GM23338 (cell line): ENCODE results near the gene C15orf62. TPM values are rescaled to one million over a fixed set of nuclear protein-coding genes. Genes with fewer than 3 reads are reported as not detected.

ENCODE experiments used
- ATAC-seq: fragments of 200-7000 bp; cut with Tn5 transposase; 3 replicates; pipeline ENCODE4 v1.9.1; 2020
- DNase-seq: peaks from one replicate; pipeline ENCODE4 v3.0.0-alpha.2; 2015; ENCODE audit warnings: low spot score
- H2AFZ ChIP-seq: fragments of 200-600 bp; sonication (generic); 2 replicates; pipeline ENCODE4 v1.8.0; 2016; ENCODE audit warnings: antibody characterized with exemption, mild to moderate bottlenecking, moderate library complexity
- H3F3A ChIP-seq: fragments of 200-600 bp; sonication (generic); replicated peaks from 2 replicates; pipeline ENCODE4 v1.8.0; 2017; ENCODE audit warnings: antibody characterized with exemption, mixed run types, low read depth
- H3K27ac ChIP-seq: fragments of 200-600 bp; sonication (generic); 2 replicates; pipeline ENCODE4 v1.6.1; 2016; ENCODE audit warnings: low read depth
- H3K27me3 ChIP-seq: fragments of 200-600 bp; sonication (generic); 2 replicates; pipeline ENCODE4 v1.8.0; 2016; ENCODE audit warnings: mild to moderate bottlenecking, mixed run types, moderate library complexity; ENCODE audit not compliant: insufficient read depth
- H3K36me3 ChIP-seq: fragments of 200-600 bp; sonication (generic); 2 replicates; pipeline ENCODE4 v1.8.0; 2016; ENCODE audit warnings: mild to moderate bottlenecking; ENCODE audit not compliant: insufficient read depth
- H3K4me1 ChIP-seq: fragments of 200-600 bp; sonication (generic); 2 replicates; pipeline ENCODE4 v1.8.0; 2016; ENCODE audit warnings: mild to moderate bottlenecking, moderate library complexity; ENCODE audit not compliant: insufficient read depth
- H3K4me2 ChIP-seq: fragments of 200-600 bp; sonication (generic); 2 replicates; pipeline ENCODE4 v1.7.1; 2017; ENCODE audit warnings: mixed run types
- H3K4me3 ChIP-seq: fragments of 200-600 bp; sonication (generic); 2 replicates; pipeline ENCODE4 v1.6.1; 2016; ENCODE audit warnings: mixed run types
- H3K79me2 ChIP-seq: fragments of 200-600 bp; sonication (generic); replicated peaks from 2 replicates; pipeline ENCODE4 v1.8.0; 2017; ENCODE audit warnings: mild to moderate bottlenecking; ENCODE audit not compliant: insufficient read depth
- H3K9me2 ChIP-seq: fragments of 200-600 bp; sonication (generic); 2 replicates; pipeline ENCODE4 v1.8.0; 2017; ENCODE audit not compliant: insufficient read depth
- H4K20me1 ChIP-seq: fragments of 200-600 bp; sonication (generic); replicated peaks from 2 replicates; pipeline ENCODE4 v1.8.0; 2017; ENCODE audit warnings: mild to moderate bottlenecking; ENCODE audit not compliant: insufficient read depth
- H3K27ac Mint-ChIP-seq: 2 replicates; pipeline ENCODE4 v1.8.0; 2020; ENCODE audit warnings: inconsistent platforms, mild to moderate bottlenecking, moderate library complexity, mixed read lengths
- H3K27me3 Mint-ChIP-seq: 3 replicates; pipeline ENCODE4 v1.8.0; 2022; ENCODE audit warnings: low read depth, mild to moderate bottlenecking, moderate library complexity, mixed read lengths, inconsistent platforms; ENCODE audit not compliant: insufficient read depth, poor library complexity
- H3K36me3 Mint-ChIP-seq: 3 replicates; pipeline ENCODE4 v1.8.0; 2021; ENCODE audit warnings: low read depth, mild to moderate bottlenecking, inconsistent platforms, moderate library complexity, mixed read lengths
- H3K4me1 Mint-ChIP-seq: 3 replicates; pipeline ENCODE4 v1.8.0; 2020; ENCODE audit warnings: mild to moderate bottlenecking, inconsistent platforms, mixed read lengths
- H3K4me3 Mint-ChIP-seq: 3 replicates; pipeline ENCODE4 v1.8.0; 2021; ENCODE audit warnings: moderate library complexity, mild to moderate bottlenecking, inconsistent platforms, mixed read lengths
- H3K9me3 Mint-ChIP-seq: 3 replicates; pipeline ENCODE4 v1.8.0; 2020; ENCODE audit warnings: moderate library complexity, mild to moderate bottlenecking, inconsistent platforms, mixed read lengths
- CREB1 ChIP-seq: fragments of 250-450 bp; sonication (Bioruptor Pico); IDR thresholded peaks from 2 replicates; pipeline ENCODE4 v1.5.0; 2020; ENCODE audit warnings: low read depth, mild to moderate bottlenecking, moderate library complexity
- ETS1 ChIP-seq: IDR thresholded peaks from 2 replicates; pipeline ENCODE4 v1.6.1; 2016; ENCODE audit warnings: antibody characterized with exemption
- NANOG ChIP-seq: IDR thresholded peaks from 2 replicates; pipeline ENCODE4 v1.6.1; 2016; ENCODE audit warnings: antibody characterized with exemption, borderline replicate concordance
- STAT1 ChIP-seq: IDR thresholded peaks from one replicate; pipeline ENCODE4 v1.6.1; 2016; ENCODE audit warnings: antibody characterized with exemption; ENCODE audit not compliant: unreplicated experiment
- ZNF462 ChIP-seq: fragments of 250-450 bp; sonication (Bioruptor Pico); IDR thresholded peaks from 2 replicates; pipeline ENCODE4 v1.5.0; 2020; ENCODE audit warnings: mild to moderate bottlenecking, moderate library complexity
- polyA plus RNA-seq: library from polyadenylated mRNA; unstranded; fragments of >200 nt; fragmentation: Nextera tagmentation; extraction: Ambion mirVana; gene quantifications from 2 replicates; pipeline ENCODE4 v1.2.1, GENCODE V29; 2016
- total RNA-seq: library from RNA; depleted of rRNA; stranded (reverse); fragments of >200 nt; shearing (Covaris generic); gene quantifications from 2 replicates; pipeline ENCODE4 v1.2.3, GENCODE V29; 2014

The C15orf62 gene
- total and polyA plus RNA-seq, 2 experiments from 2014 or later = 0.16 to 0.80 TPM

GRCh38 chr15:40766194-40766815, 3.5 kb upstream of the C15orf62 start:
- Histone ChIP-seq H2AFZ (no peak overlapping the region), H3F3A (peaks cover 15% of the 10 kb centered on the region), H3K4me1 (peaks cover 23% of the 10 kb centered on the region), H3K9me2 (no peaks in the 10 kb centered on the region), H3K4me3 (0 out of 2 replicates have a peak overlapping the region, but pooled peaks have one; percentile 12), H3K27me3 (0 out of 2 replicates have a peak, but pooled peaks cover 4% of the 10 kb centered on the region), H3K79me2 (no peaks in the 10 kb centered on the region), H3K36me3 (no peaks in the 10 kb centered on the region), H3K4me2 (peak overlapping the region; percentile 21; the same call in 1 of the 2 replicates), H3K27ac (no peak overlapping the region; the same call in 1 of the 2 replicates), H4K20me1 (no peaks in the 10 kb centered on the region)
- Mint-ChIP-seq H3K4me3 (no peak overlapping the region; the same call in 2 of the 3 replicates), H3K9me3 (no peaks in the 10 kb centered on the region), H3K36me3 (no peaks in the 10 kb centered on the region), H3K27me3 (peaks cover 23% of the 10 kb centered on the region), H3K4me1 (peaks cover 41% of the 10 kb centered on the region), H3K27ac (peak overlapping the region; percentile 70)
- ATAC-seq (no peak), DNase-seq (no peak)
- TF ChIP-seq ZNF462 (CRISPR knock-in tag) (no peak), CREB1 (CRISPR knock-in tag) (no peak), NANOG (no peak), ETS1 (no peak), STAT1 (no peak)
